Endothelial cell of umbilical vein (primary cell): ENCODE measurements around the gene CRKL.

ENCODE experiments used
- EZH2 ChIP-seq: IDR thresholded peaks from 2 replicates; pipeline ENCODE4 v1.6.1; 2012; ENCODE audit warnings: borderline replicate concordance, low read depth, mild to moderate bottlenecking, moderate library complexity, low read length, inconsistent platforms; ENCODE audit not compliant: severe bottlenecking
- GATA2 ChIP-seq: IDR thresholded peaks from 2 replicates; pipeline ENCODE4 v1.7.0; 2011; ENCODE audit warnings: low read depth, mild to moderate bottlenecking, moderate library complexity, mixed read lengths, low read length; ENCODE audit not compliant: insufficient read length, insufficient read depth
- JUN ChIP-seq: IDR thresholded peaks from 2 replicates; pipeline ENCODE4 v1.6.1; 2011; ENCODE audit warnings: borderline replicate concordance, low read depth; ENCODE audit not compliant: insufficient read length, insufficient read depth
- MAX ChIP-seq: IDR thresholded peaks from 2 replicates; pipeline ENCODE4 v1.6.1; 2011; ENCODE audit not compliant: insufficient read depth, insufficient read length
- MYC ChIP-seq: IDR thresholded peaks from one replicate; pipeline ENCODE4 v1.6.1; 2011; ENCODE audit warnings: mild to moderate bottlenecking, low read depth, low read length
- POLR2A ChIP-seq: IDR thresholded peaks from 2 replicates; pipeline ENCODE4 v1.6.1; 2012; ENCODE audit warnings: low read depth, mild to moderate bottlenecking, control low read depth, low read length
- POLR2AphosphoS5 ChIP-seq: IDR thresholded peaks from 2 replicates; pipeline ENCODE4 v1.6.1; 2012; ENCODE audit warnings: low read depth, mild to moderate bottlenecking, control low read depth, low read length, moderate library complexity; ENCODE audit not compliant: insufficient read depth
- TF ChIP-seq, protein P1 (sequence below), 2 donors: IDR thresholded peaks; 1 replicate in 1 of 2; 2 replicates in 1 of 2; pipeline ENCODE4 v1.5.1; 2011; ENCODE audit warnings: low read length in 2 of 2, mild to moderate bottlenecking in 2 of 2, moderate library complexity in 2 of 2, control low read depth in 1 of 2, inconsistent platforms in 1 of 2, low read depth in 1 of 2; ENCODE audit not compliant: insufficient read depth in 1 of 2; ENCODE audit errors: extremely low read depth in 1 of 2

DNA sequence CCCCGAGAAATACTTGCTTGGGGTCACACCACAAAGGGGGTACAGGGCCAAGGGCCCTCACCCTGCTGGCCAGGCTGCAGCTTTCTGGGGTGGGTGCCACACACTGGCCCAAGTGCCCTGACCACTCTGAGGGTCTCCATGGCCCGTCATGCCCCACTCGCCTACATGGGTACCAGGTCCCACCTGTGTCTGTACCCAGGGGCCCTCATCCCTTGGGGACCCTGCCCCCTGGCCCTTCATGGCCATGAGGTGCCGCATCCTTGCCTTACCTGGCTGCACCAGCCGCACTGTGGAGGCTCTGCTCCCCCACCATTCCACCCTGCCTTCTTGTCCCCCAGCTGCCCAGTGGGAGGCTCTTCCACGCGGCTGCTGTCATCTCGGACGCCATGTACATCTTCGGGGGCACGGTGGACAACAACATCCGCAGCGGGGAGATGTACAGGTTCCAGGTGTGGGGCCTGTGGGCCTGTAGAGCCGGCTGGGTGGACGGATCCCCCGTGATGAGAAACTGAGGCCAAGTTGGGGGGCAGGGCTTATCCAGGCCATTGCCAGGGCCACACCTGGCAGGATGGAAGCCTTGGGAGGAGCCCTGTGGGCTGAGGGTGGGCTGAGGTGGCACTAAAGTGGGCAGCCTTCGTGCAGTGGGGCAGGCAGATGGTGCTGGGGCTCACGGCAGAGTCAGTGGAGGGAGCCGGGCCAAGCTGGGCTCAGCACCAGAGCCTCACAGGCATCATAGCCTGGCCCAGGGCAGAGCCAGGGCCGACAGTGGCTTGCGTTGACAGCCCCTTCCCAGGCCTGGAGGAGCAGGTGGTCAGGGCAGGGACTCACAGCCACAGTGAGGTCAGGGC lies 75.5 kb downstream of the CRKL start:
- TF ChIP-seq JUN (no peak), POLR2AphosphoS5 (no peak), EZH2 (no peak), POLR2A (no peak), MAX (no peak), MYC (no peak), GATA2 (no peak)
- TF ChIP-seq, protein P1, sequence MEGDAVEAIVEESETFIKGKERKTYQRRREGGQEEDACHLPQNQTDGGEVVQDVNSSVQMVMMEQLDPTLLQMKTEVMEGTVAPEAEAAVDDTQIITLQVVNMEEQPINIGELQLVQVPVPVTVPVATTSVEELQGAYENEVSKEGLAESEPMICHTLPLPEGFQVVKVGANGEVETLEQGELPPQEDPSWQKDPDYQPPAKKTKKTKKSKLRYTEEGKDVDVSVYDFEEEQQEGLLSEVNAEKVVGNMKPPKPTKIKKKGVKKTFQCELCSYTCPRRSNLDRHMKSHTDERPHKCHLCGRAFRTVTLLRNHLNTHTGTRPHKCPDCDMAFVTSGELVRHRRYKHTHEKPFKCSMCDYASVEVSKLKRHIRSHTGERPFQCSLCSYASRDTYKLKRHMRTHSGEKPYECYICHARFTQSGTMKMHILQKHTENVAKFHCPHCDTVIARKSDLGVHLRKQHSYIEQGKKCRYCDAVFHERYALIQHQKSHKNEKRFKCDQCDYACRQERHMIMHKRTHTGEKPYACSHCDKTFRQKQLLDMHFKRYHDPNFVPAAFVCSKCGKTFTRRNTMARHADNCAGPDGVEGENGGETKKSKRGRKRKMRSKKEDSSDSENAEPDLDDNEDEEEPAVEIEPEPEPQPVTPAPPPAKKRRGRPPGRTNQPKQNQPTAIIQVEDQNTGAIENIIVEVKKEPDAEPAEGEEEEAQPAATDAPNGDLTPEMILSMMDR (IDR thresholded peaks at IDR 0.05; ENCODE audit: extremely low read depth in 1 of 2, insufficient read depth in 1 of 2, low read depth in 1 of 2, low read length in 2 of 2): no peak
